HEK293T (cell line): ENCODE measurements around the gene PPEF2.

ENCODE experiments used
- FOXA1 ChIP-seq: fragments of 450-650 bp; IDR thresholded peaks from 2 replicates; pipeline ENCODE4 v1.6.1; 2016; ENCODE audit warnings: mild to moderate bottlenecking
- SP1 ChIP-seq: fragments of 450-650 bp; IDR thresholded peaks from 2 replicates; pipeline ENCODE4 v1.6.1; 2017

- TF ChIP-seq SP1 (no peak), FOXA1 (no peak)
Observed at GRCh38 chr4:75922588-75922987, 20.3 kb upstream of the PPEF2 start.
